ENCODE results near the gene SPRR3. TPM values are rescaled to one million over a fixed set of nuclear protein-coding genes. Genes with fewer than 3 reads are reported as not detected.

The SPRR3 gene
- total RNA-seq: not detected in 2 replicates

GRCh38 chr1:153001382-153001781 is at the start of gene SPRR3:
TSS of gene SPRR3 (plus strand) at chr1:153001749. CDS start at chr1:153003021, 1,272 bp downstream.

GRCh38 chr1:152970495-152970894 is 31.1 kb upstream of the SPRR3 start, which contains the start of gene SPRR4:
TSS of gene SPRR4 (plus strand) at chr1:152970648. CDS start at chr1:152971891, 1,243 bp downstream.

GRCh38 chr1:152983743-152984142 is 17.8 kb upstream of the SPRR3 start, which contains the start of gene SPRR1A:
TSS of gene SPRR1A (plus strand) at chr1:152984081. CDS start at chr1:152985231, 1,150 bp downstream.

GRCh38 chr1:153030895-153031294 is 29.3 kb downstream of the SPRR3 start, which contains the start of gene SPRR1B:
TSS of gene SPRR1B (plus strand) at chr1:153031203. CDS start at chr1:153032346, 1,143 bp downstream.

GRCh38 chr1:153040950-153041631 is 39.5 kb downstream of the SPRR3 start, which contains the start of gene SPRR2D:
TSS of gene SPRR2D (minus strand) at chr1:153041120. CDS start at chr1:153040346, 774 bp downstream.

Other genes starting within 250 kb of the SPRR3 start
- gene KPRP, start 243.7 kb upstream of the SPRR3 start, total RNA-seq: not detected in 2 replicates
- gene LCE1F, start 226.6 kb upstream of the SPRR3 start, total RNA-seq: not detected in 2 replicates
- gene LCE1E, start 215.5 kb upstream of the SPRR3 start, total RNA-seq: not detected in 2 replicates
- not detected in 2 replicates for gene LCE1D, start 205.0 kb upstream of the SPRR3 start, total RNA-seq
- not detected in 2 replicates for gene LCE1C, start 195.1 kb upstream of the SPRR3 start, total RNA-seq
- not detected in 2 replicates for gene LCE1B, start 189.8 kb upstream of the SPRR3 start, total RNA-seq
- not detected in 2 replicates for gene LCE1A, start 174.3 kb upstream of the SPRR3 start, total RNA-seq
- not detected in 2 replicates for gene LCE6A, start 158.9 kb upstream of the SPRR3 start, total RNA-seq
- gene LCE7A, start 141.8 kb upstream of the SPRR3 start, total RNA-seq: not detected in 2 replicates
- not detected in 2 replicates for gene SMCP, start 123.4 kb upstream of the SPRR3 start, total RNA-seq
- gene IVL, start 93.2 kb upstream of the SPRR3 start, total RNA-seq: not detected in 2 replicates
- not detected in 2 replicates for gene SPRR5, start 54.5 kb upstream of the SPRR3 start, total RNA-seq
- not detected in 2 replicates for gene SPRR4, start 31.1 kb upstream of the SPRR3 start, total RNA-seq
- not detected in 2 replicates for gene SPRR1A, start 17.7 kb upstream of the SPRR3 start, total RNA-seq
- not detected in 2 replicates for gene SPRR1B, start 29.5 kb downstream of the SPRR3 start, total RNA-seq
- gene SPRR2D, start 39.4 kb downstream of the SPRR3 start, total RNA-seq: not detected in 2 replicates
- gene SPRR2A, start 55.8 kb downstream of the SPRR3 start, total RNA-seq: not detected in 2 replicates
- gene SPRR2B, start 69.9 kb downstream of the SPRR3 start, total RNA-seq: not detected in 2 replicates
- gene SPRR2E, start 92.8 kb downstream of the SPRR3 start, total RNA-seq: not detected in 2 replicates
- gene SPRR2F, start 111.8 kb downstream of the SPRR3 start, total RNA-seq: not detected in 2 replicates
- gene SPRR2G, start 149.1 kb downstream of the SPRR3 start, total RNA-seq: not detected in 2 replicates
- gene LELP1, start 201.7 kb downstream of the SPRR3 start, total RNA-seq: not detected in 2 replicates
- gene PRR9, start 215.8 kb downstream of the SPRR3 start, total RNA-seq: not detected in 2 replicates

Measured in endothelial cell of coronary artery (primary cell).